Measurements from ENCODE around the gene ZNF679. TPM values are rescaled to one million over a fixed set of nuclear protein-coding genes. Genes with fewer than 3 reads are reported as not detected.
"Not testable (repeated sequence)": the region's sequence is repeated elsewhere in the genome, so short reads cannot be mapped to it uniquely, and the experiment has no call there.

The ZNF679 gene
- total and polyA plus RNA-seq, 12 donors = not detected

- Histone ChIP-seq H3K4me1 (replicated peaks in 1 of 2) (no peaks in the 10 kb centered on the region), H3K9me3 (replicated peaks in 1 of 3) (peaks cover 0 to 27% (median 0%) of the 10 kb centered on the region in 3 donors), H3K36me3 (replicated peaks in 1 of 2) (no peaks in the 10 kb centered on the region), H3K27me3 (no peaks in the 10 kb centered on the region), H3K27ac (no peak overlapping the region), H3K4me3 (no peak overlapping the region)
- no peak for DNase-seq
- intact Hi-C loops (cut with DNase I) = no loop called here
- TF ChIP-seq POLR2A (IDR thresholded peaks at IDR 0.05) (no peak), CTCF (IDR thresholded peaks at IDR 0.05) (no peak)
- 74 to 93% (median 78%) methylated on average over 1 of the region's 1 CpG for WGBS, 4 donors
These were observed 38.2 kb downstream of the ZNF679 start for GRCh38 chr7:64266341-64266919.

- H3K4me3 ChIP-seq = no peak overlapping the region
- intact Hi-C loops (cut with DNase I) = no loop called here
- TF ChIP-seq POLR2A (IDR thresholded peaks at IDR 0.05) (no peak), CTCF (IDR thresholded peaks at IDR 0.05) (no peak)
These were observed 49.4 kb downstream of the ZNF679 start for GRCh38 chr7:64277630-64278029.

GRCh38 chr7:64294701-64295420, 66.6 kb downstream of the ZNF679 start:
- H3K9me3 ChIP-seq (replicated peaks in 1 of 3) = no peaks in the 10 kb centered on the region
- WGBS, 4 donors = 62 to 92% (median 72%) methylated on average over 1 of the region's 1 CpG
- H3K4me3 ChIP-seq = no peak overlapping the region
- H3K27ac ChIP-seq = no peak overlapping the region
- no peaks in the 10 kb centered on the region for H3K36me3 ChIP-seq (replicated peaks in 1 of 2)
- intact Hi-C loops (cut with DNase I) = no loop called here
- no peak for TF ChIP-seq POLR2A (IDR thresholded peaks at IDR 0.05)
- TF ChIP-seq CTCF (IDR thresholded peaks at IDR 0.05) = no peak
- no peak for DNase-seq
- no peaks in the 10 kb centered on the region for H3K4me1 ChIP-seq (replicated peaks in 1 of 2)
- no peaks in the 10 kb centered on the region for H3K27me3 ChIP-seq

More at GRCh38 chr7:64277630-64278029, 49.4 kb downstream of the ZNF679 start:
- peaks cover 0 to 7% (median 0%) of the 10 kb centered on the region in 3 donors for H3K9me3 ChIP-seq (replicated peaks in 1 of 3)
- no peaks in the 10 kb centered on the region for H3K36me3 ChIP-seq (replicated peaks in 1 of 2)
- DNase-seq = no peak
- no peak overlapping the region for H3K27ac ChIP-seq
- no peaks in the 10 kb centered on the region for H3K27me3 ChIP-seq
- no peaks in the 10 kb centered on the region for H3K4me1 ChIP-seq (replicated peaks in 1 of 2)
- WGBS, 4 donors = 32 to 51% (median 38%) methylated on average over 2 of the region's 2 CpGs

- DNase-seq; H3K4me3 ChIP-seq; H3K4me1 ChIP-seq (replicated peaks in 1 of 2); H3K27me3 ChIP-seq; H3K36me3 ChIP-seq (replicated peaks in 1 of 2); intact Hi-C loops (cut with DNase I); H3K27ac ChIP-seq; H3K9me3 ChIP-seq (replicated peaks in 1 of 3): not testable (repeated sequence)
- WGBS, 4 donors = 44 to 68% (median 55%) methylated on average over 1 of the region's 1 CpG
These were observed 69.1 kb downstream of the ZNF679 start for GRCh38 chr7:64297418-64297817.
